Left ventricle myocardium superior (tissue), 1 donor: ENCODE measurements around the gene QSOX1. TPM values are rescaled to one million over a fixed set of nuclear protein-coding genes. Genes with fewer than 3 reads are reported as not detected.
A peak's percentile ranks its signal among the peaks of the same experiment; 100 is the strongest.
"Not testable (repeated sequence)": the region's sequence is repeated elsewhere in the genome, so short reads cannot be mapped to it uniquely, and the experiment has no call there.

Source experiments
- ATAC-seq: fragments of 200-7000 bp; cut with Tn5 transposase; one replicate; pipeline ENCODE4 v1.9.1; 2020; ENCODE audit warnings: mild to moderate bottlenecking, moderate library complexity
- DNase-seq: peaks from one replicate; pipeline ENCODE4 v3.0.0-alpha.2; 2020
- intact Hi-C: fragments of 100-400 bp; cut with micrococcal nuclease; formaldehyde crosslinking; loops from one replicate; pipeline ENCODE4 v1.11.0; 2022
- long read RNA-seq: library from polyadenylated mRNA; unstranded; transcript quantifications from one replicate; pipeline ENCODE4 v2.0.0, GENCODE V29; 2021
- total RNA-seq: library from RNA; stranded (reverse); fragmentation: NEBNext Ultra II Directional; extraction: Animal tissue kit (Norgen Biotek cat#: 25700); gene quantifications from one replicate; pipeline ENCODE4 v1.2.1, GENCODE V29; 2021
- donor health status: DM: no; HTN: yes; CAD: no; lungs with severe emphysema.

QSOX1 gene, protein sequence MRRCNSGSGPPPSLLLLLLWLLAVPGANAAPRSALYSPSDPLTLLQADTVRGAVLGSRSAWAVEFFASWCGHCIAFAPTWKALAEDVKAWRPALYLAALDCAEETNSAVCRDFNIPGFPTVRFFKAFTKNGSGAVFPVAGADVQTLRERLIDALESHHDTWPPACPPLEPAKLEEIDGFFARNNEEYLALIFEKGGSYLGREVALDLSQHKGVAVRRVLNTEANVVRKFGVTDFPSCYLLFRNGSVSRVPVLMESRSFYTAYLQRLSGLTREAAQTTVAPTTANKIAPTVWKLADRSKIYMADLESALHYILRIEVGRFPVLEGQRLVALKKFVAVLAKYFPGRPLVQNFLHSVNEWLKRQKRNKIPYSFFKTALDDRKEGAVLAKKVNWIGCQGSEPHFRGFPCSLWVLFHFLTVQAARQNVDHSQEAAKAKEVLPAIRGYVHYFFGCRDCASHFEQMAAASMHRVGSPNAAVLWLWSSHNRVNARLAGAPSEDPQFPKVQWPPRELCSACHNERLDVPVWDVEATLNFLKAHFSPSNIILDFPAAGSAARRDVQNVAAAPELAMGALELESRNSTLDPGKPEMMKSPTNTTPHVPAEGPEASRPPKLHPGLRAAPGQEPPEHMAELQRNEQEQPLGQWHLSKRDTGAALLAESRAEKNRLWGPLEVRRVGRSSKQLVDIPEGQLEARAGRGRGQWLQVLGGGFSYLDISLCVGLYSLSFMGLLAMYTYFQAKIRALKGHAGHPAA
- 111 TPM for total RNA-seq
- long read RNA-seq, full-length matches to known transcripts, result 50 of 140 reads
- long read RNA-seq, partial matches to known transcripts, result 69 of 140 reads
- long read RNA-seq, other reads (novel, unspliced or antisense), result 21 of 140 reads

DNA sequence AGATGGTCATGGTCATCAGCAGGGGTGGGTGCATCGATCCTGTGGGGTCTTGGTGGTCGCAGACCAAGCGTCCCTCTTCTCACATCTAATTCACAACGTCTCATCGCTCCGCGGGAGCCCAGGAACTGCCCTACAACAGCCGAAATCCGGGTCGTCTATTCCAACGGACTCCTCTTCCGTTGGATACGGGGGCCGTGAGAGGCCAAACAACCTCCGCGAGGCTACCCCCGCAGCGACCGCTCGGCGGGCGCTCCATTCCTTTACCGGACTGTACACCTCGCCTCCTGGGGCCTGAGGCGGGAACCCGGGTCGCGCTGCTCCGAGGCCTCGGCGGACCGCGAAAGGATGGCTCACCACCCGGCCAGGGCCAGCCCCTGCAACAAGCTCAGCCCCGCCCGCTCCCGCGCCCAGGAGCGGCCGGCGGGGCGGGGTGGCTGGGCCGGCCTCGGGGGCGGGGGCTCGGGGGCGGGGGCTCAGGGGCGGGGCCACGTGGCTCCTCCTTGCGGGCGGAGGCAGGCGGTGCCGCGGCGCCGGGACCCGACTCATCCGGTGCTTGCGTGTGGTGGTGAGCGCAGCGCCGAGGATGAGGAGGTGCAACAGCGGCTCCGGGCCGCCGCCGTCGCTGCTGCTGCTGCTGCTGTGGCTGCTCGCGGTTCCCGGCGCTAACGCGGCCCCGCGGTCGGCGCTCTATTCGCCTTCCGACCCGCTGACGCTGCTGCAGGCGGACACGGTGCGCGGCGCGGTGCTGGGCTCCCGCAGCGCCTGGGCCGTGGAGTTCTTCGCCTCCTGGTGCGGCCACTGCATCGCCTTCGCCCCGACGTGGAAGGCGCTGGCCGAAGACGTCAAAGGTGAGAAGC is at the start of gene QSOX1:
Gene QSOX1, plus strand, starts transcription at position 545 of the 857 bp plus-strand sequence. Its CDS starts 39 bp downstream, at position 584.
- ATAC-seq, result peak; percentile 95
- peak; percentile 96 for DNase-seq
- intact Hi-C loops, result no loop called here

DNA sequence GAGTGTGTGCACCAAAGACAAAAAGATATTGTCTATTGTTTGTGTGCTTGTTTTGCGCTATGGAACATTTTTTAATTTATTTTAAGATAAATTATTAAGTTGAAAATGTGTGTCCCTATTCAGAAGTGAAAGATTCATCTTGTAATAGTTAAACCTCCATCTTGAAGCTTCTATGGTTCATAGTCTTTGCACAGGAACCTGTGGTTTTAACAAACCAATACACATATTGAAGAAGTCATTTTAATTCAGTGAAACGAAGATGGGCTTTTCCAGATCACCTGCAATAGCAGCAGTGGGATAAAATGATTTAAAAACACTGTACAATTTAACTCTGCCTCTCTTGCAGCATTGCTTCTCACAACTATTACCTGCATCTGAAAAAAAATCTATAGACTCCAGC is 42.6 kb upstream of the QSOX1 start:
- intact Hi-C loops, result no loop called here
- ATAC-seq (no peak), DNase-seq (no peak)

DNA sequence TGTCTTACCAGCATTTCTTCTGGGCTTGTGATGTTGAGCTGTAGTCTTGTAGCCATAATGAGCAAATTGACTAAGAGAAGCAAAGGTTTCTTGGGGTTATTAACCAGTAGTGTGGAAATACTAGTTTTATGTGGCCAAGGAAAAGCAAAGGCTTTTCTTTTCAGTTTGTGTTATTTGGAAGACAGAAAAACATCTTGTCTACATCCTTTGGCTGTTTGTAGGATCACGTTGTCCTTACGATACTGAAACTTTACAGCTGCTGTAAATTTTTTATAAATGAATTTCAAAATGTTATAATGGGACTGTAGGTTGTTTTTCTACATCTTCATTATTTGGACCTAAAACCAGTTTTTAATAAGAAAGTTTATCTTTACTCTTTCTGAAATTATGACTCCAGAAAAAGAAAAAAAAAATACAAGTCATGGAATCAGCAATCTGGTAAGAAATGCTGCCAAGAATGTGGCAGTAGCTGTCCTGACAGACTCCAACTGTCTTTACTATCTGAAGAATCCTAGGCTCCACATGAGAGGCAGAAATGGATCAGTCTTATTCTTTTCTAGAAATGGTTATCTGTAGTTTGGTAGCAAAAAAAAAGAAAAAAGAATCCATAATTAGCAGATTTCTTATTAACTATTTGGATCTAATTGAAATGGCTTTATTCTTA is 41.6 kb upstream of the QSOX1 start:
- ATAC-seq (peak; percentile 66), DNase-seq (no peak)
- intact Hi-C loops, result no loop called here

DNA sequence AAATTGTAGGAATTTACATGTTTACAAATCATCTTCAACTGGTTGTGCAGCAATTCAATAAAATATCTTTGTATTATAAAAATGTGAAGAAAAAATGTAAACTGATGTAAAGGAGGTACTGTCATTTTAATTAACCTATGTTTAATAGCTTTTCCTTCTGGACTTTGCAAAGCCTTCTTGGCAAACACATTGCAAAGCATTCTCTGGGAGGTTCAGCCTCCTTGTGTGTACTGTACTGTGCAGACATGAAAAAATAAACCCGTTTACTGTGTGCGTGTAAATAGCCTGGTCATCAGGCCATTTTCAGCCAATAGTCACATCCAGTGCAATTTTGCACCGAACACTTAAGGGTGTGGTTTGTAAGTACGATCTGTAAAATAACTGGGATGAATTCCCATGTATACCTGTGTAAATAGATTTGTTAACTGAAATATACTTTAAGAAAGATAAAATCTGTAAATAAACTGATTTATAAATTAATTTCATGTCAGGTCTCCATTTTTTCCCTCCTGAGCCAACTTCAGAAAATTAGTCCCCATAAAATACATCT is 40.2 kb upstream of the QSOX1 start:
- ATAC-seq, result no peak
- intact Hi-C loops, result no loop called here
- DNase-seq, result no peak

DNA sequence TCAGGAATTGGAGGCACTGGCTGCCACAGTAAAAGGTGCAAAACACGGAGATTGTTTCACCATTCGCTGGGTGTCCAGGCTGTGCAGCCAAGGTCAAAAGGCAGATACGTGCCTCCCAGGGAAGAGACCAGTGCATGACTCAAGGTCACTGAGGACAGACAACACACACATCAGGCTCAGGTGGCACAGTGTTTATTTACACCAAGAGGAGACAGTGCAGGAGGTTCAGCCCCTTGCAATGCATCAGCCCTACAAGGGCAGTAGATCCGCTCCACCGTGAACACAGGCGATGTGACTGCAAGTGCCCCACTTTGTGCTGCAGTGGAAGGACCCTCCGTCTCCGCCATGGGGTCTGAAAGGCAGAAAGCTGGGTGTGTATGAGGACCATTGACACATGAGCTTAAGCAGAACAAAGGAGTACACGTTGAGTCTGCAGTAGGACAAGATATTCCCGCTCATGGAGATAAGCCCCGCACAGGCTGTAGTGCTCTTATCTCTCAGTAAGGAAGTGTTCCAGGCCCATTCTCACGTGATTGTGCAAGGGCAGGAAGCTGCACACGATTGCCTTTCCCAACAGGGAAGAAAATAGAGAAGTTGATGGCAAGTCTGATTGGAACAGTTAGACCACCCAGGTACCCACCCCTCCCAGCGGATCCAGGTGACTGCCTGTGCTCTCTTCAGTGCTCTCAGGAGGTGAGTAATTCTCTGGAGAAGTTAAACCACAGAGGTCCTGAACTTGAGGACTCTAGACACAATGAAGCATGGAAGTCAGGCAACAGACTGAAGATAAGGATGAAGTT is 37.5 kb upstream of the QSOX1 start:
- DNase-seq (peak; percentile 35), ATAC-seq (peak; percentile 83)
- intact Hi-C loops, result no loop called here

DNA sequence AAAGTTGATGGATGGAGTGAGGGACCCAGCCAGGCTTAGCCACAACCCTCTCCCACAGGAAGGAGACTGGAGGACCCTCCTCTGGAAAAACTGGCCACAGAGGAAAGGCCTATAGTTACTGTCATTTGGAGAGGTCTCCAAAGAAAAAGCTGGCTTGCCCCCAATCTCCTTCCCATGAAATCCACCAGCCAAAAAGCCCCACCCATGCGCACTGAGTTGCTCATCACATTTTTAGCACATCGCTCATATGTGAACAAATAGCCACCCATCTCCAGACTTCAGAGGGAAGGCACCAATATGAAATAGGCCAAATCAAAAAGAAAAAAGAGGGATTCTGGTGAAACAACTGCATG is 36.9 kb upstream of the QSOX1 start:
- DNase-seq, result peak; percentile 43
- ATAC-seq, result peak; percentile 23
- intact Hi-C loops, result no loop called here

DNA sequence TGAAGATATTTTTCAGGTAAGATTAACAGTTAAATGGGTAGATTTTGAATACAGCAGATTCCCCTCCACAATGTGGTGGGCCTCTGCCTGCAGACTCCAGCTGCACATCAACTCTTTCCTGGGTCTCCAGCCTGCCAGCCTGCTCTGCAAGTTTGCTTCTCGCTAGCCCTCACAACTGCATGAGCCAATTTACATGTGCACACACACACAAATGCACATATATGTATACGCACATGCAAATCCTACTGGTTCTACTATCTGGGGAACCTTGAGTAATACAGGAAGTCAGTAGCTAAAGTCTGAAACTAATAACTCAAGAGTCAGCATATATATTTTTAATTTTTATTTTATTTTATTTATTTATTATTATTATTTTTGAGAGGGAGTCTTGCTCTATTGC is 34.8 kb upstream of the QSOX1 start:
- ATAC-seq (no peak), DNase-seq (no peak)
- intact Hi-C loops, result no loop called here

DNA sequence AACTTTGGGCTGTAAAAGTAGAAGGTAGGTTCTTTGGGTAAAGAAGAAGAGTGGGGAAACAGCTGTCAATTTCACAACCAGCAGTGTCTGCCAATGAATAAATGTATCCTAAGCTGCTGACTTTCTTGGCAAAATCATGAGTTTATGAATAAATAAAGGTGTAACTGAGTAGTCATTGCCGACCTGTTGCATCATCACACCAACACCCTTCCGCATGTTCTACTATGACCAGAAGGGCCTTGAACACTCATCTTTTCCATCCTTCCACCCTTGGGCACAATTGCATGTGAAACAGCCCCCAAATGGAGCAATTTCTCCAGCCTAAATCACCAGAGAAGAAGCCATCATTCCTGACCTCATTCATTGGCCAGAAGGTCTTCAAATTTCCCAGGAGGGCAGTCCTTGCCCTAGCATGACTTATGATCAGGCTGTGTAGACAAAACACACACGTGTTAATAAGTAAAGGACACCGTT is 31.2 kb upstream of the QSOX1 start:
- DNase-seq (no peak), ATAC-seq (no peak)
- intact Hi-C loops, result no loop called here

DNA sequence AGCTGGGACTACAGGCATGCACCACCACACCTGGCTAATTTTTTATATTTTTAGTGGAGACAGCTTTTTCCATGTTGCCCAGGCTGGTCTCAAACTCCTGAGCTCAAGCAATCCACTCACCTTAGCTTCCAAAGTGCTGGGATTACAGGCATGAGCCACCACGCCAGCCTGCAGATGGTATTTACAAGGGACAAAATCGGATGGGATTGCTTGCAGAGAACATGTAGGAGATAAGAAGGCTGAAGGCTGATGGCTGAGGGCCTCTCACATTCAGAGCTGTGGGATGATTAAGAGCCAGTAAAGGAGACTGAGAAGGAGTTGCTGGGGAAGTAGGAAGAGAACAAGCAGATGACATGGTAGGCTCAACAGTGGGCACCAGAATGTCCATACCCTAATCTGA is 24.0 kb upstream of the QSOX1 start:
- ATAC-seq, result no peak
- no peak for DNase-seq
- intact Hi-C loops, result no loop called here

DNA sequence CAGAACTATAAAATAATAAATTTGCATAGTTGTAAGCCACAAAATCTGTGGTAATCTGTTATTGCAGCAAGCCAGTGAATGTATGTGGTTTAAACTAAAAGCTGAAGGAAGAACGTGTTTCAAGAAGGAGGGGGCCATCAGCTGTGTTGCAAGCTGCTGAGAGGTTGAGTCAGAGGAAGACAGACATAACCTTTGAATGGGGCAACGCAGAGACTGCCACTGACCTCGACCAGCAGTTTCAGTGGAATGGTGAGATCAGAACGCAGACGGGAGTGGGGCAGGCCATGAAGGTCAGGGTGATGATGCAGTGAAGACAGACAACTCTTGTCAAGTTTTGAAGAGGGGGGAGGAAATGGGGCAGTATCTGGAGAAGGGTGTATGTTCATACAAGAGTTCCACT is 23.2 kb upstream of the QSOX1 start:
- DNase-seq (no peak), ATAC-seq (no peak)
- intact Hi-C loops, result no loop called here

DNA sequence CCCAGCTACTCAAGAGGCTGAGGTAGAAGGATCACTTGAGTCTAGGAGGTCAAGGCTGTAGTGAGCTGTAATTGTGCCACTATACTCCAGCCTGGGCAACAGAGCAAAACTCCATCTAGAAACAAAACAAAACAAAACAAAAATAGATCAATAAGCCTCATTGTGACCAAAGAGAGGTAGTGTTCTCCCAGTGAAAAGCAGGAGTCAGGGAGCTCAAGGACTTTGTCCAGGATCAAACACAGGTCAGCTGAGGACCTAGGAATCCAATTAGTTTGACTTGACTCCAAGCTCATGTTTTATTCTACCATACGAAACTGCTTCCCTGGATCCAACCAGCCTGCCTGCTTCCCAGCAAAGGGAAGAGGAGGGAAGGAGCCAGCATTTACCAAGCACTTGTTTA is 21.5 kb upstream of the QSOX1 start:
- no peak for ATAC-seq
- intact Hi-C loops, result no loop called here
- no peak for DNase-seq

DNA sequence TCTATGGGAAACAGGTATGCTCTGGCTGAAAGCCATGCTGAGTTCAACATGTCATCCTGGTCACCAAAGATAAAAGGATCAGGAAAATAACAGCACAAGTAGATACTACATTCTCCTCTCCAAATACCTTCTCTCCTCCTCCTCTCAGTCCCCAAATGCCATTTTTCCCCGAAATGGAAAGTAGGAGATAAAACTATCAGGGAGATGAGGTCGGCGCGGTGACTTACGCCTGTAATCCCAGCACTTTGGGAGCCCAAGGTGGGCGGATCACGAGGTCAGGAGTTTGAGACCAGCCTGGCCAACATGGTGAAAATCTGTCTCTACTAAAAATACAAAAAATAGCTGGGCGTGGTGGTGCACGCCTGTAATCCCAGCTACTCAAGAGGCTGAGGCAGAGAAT is 21.0 kb upstream of the QSOX1 start:
- intact Hi-C loops, ATAC-seq, DNase-seq: not testable (repeated sequence)

DNA sequence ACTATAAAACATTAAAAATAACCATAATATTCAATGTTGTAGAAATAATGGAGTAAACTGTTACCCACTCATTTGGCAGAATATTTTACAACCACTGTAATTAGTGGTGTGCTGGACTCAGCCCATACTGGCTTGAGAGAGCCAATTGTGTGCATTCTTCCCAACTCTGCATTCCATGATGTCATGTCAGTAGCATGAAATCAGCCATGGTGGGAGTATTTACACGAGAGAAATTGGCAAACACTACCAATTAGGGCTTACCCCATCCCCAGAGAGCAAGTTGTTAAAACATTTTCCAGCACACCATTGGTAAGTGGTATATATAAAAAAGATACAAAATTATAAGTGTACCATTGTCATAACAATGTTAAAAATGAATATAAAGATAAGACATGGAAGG is 19.1 kb upstream of the QSOX1 start:
- no peak for ATAC-seq
- intact Hi-C loops, result no loop called here

DNA sequence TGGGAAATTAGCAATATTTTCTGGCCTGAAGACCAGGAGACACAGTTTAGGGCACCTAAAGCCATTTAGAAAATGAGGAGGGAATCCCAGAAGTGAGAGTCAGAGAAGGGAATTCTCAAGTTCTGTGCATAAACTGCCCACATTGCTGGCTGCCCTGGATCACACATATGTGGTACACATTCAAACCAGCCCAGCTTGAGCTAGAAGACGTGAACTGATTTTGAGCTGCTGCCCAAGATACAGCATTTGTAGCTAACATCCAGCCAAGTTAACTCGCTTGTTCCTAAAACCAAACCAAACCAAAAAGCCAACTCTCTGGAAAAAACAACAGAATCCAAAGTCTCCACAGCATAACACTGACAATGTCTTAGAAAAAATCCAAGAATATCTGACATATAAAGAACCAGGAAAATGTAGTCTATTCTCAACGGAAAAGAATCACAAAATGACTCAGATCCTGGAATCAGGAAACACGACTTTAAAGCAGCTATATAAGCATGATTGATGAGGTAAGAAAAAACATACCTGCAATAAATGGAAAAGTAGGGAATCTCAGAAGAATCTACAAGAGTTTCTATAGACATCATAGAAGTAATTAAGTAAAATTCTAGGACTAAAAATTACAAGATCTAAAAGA is 18.2 kb upstream of the QSOX1 start:
- intact Hi-C loops, result no loop called here
- DNase-seq, result no peak
- no peak for ATAC-seq

More for the DNA sequence above, 19.1 kb upstream of the QSOX1 start:
- no peak for DNase-seq

DNA sequence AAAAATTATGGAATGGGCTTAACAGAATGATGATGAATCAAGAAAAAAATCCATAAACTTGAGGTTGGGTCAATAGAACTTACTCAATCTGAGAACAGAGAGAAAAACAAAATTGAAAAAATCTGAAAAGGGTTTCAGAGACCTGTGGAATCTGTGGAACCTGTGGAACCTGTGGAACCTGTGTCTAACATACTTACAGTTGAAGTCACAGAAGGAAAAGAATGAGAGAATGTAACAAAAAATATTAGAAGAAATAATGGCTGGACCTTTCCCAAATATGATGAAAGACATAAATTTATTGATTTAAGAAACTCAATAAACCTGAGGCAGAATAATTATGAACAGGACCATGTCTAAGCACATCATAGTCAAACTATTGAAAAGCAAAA is 17.7 kb upstream of the QSOX1 start:
- DNase-seq (no peak), ATAC-seq (no peak)
- intact Hi-C loops, result no loop called here

DNA sequence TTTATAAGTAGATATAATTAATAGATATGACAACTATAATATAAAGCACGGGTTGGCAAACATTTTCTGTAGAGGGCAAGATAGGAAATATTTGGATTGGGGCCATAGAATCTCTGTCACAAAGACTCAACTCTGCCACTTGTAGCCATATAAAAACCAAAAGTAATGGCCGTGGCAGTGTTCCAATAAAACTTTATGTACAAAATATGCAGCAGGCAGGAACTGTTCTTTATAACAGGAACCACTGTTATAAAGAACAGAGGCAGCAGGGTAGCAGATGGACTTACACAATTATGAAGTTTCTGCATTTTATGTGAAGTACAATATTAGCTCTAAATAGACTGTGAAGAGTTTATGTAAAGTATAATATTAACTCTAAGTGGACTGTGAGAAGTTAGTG is 16.9 kb upstream of the QSOX1 start:
- intact Hi-C loops, result no loop called here
- DNase-seq (no peak), ATAC-seq (no peak)

DNA sequence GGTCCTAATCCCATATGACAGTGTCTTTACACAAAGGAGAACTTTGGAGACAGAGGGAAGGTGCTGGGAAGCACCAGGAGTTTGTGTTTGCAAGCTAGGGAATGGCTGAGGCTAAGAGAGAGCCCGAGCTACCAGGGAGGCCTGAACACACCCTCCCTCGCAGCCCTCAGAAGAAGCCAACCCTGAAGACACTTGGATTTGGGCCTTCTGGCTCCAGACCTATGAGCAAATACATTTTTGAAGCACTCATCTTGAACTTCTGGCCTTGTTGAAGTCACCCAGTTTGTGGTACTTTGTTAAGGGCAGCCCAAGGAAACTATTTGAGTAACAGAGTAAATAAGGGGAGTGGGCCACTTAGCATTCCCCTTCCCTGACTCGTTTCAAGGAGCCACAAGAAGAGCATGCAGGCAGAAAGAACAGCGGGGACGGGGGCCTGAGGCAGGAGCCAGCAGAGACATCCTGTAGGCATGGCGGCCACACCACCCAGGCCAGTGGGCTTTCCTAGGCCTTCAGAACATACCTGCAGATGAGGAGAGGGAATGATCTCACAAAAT is 13.2 kb upstream of the QSOX1 start:
- no peak for DNase-seq
- no peak for ATAC-seq
- intact Hi-C loops, result no loop called here
